HEK293T (cell line): ENCODE results near the gene ESR2.
"Not testable (repeated sequence)": the region's sequence is repeated elsewhere in the genome, so short reads cannot be mapped to it uniquely, and the experiment has no call there.

Experiments
- CTCF ChIA-PET: fragments of 350-600 bp; formaldehyde crosslinking; extraction: SDS; loops from one replicate; lab custom pipeline; 2021; ENCODE audit warnings: antibody characterized with exemption, inconsistent platforms; lab: Yijun Ruan, JAX
- POLR2A ChIA-PET: fragments of 350-600 bp; formaldehyde crosslinking; extraction: SDS; loops from one replicate; lab custom pipeline; 2020; ENCODE audit warnings: antibody characterized with exemption, inconsistent platforms; lab: Yijun Ruan, JAX
- DNase-seq: peaks from one replicate; pipeline ENCODE4 v3.0.0; 2012; ENCODE audit warnings: mixed read lengths; ENCODE audit errors: extremely low spot score
- ARNT ChIP-seq: fragments of 450-650 bp; IDR thresholded peaks from 2 replicates; pipeline ENCODE4 v1.6.1; 2017; ENCODE audit warnings: mild to moderate bottlenecking
- BHLHE40 ChIP-seq: fragments of 450-650 bp; IDR thresholded peaks from 2 replicates; pipeline ENCODE4 v1.6.1; 2016; ENCODE audit warnings: mild to moderate bottlenecking, moderate library complexity, borderline replicate concordance
- CTBP1 ChIP-seq: fragments of 450-650 bp; IDR thresholded peaks from 2 replicates; pipeline ENCODE4 v1.6.1; 2016; ENCODE audit warnings: borderline replicate concordance
- ELF4 ChIP-seq: fragments of 450-650 bp; IDR thresholded peaks from 2 replicates; pipeline ENCODE4 v1.6.1; 2017; ENCODE audit warnings: antibody characterized with exemption
- FOXA1 ChIP-seq: fragments of 450-650 bp; IDR thresholded peaks from 2 replicates; pipeline ENCODE4 v1.6.1; 2016; ENCODE audit warnings: mild to moderate bottlenecking
- FOXK2 ChIP-seq: fragments of 450-650 bp; IDR thresholded peaks from 2 replicates; pipeline ENCODE4 v1.6.1; 2016; ENCODE audit warnings: mild to moderate bottlenecking
- FOXM1 ChIP-seq: fragments of 450-650 bp; IDR thresholded peaks from 2 replicates; pipeline ENCODE4 v1.6.1; 2017; ENCODE audit warnings: mild to moderate bottlenecking, borderline replicate concordance
- HDGF ChIP-seq: fragments of 450-650 bp; IDR thresholded peaks from 2 replicates; pipeline ENCODE4 v1.6.1; 2017; ENCODE audit warnings: antibody characterized with exemption, borderline replicate concordance
- L3MBTL2 ChIP-seq: fragments of 450-650 bp; conservative IDR thresholded peaks from 2 replicates; pipeline ENCODE4 v1.6.1; 2016; ENCODE audit warnings: mild to moderate bottlenecking
- LEF1 ChIP-seq: fragments of 450-650 bp; IDR thresholded peaks from 2 replicates; pipeline ENCODE4 v1.6.1; 2017; ENCODE audit warnings: mild to moderate bottlenecking, borderline replicate concordance
- NFRKB ChIP-seq: fragments of 450-650 bp; IDR thresholded peaks from 2 replicates; pipeline ENCODE4 v1.6.1; 2016; ENCODE audit warnings: mild to moderate bottlenecking, moderate library complexity
- PKNOX1 ChIP-seq: fragments of 450-650 bp; IDR thresholded peaks from 2 replicates; pipeline ENCODE4 v1.6.1; 2016
- SP1 ChIP-seq: fragments of 450-650 bp; IDR thresholded peaks from 2 replicates; pipeline ENCODE4 v1.6.1; 2017
- SUZ12 ChIP-seq: fragments of 450-650 bp; IDR thresholded peaks from 2 replicates; pipeline ENCODE4 v1.6.1; 2016; ENCODE audit warnings: mild to moderate bottlenecking
- TARDBP ChIP-seq: fragments of 450-650 bp; IDR thresholded peaks from 2 replicates; pipeline ENCODE4 v1.6.1; 2016
- ZNF384 ChIP-seq: fragments of 450-650 bp; IDR thresholded peaks from 2 replicates; pipeline ENCODE4 v1.6.1; 2016

Gene ESR2

GRCh38 chr14:64119980-64120379 is 174.2 kb downstream of the ESR2 start:
- ChIA-PET POLR2A (no interaction called here), CTCF (no interaction called here)
- TF ChIP-seq ZNF384, result no peak
- no peak for TF ChIP-seq ARNT
- TF ChIP-seq FOXK2, result no peak
- no peak for TF ChIP-seq CTBP1
- no peak for TF ChIP-seq HDGF
- no peak for TF ChIP-seq LEF1
- TF ChIP-seq BHLHE40, result no peak
- no peak for TF ChIP-seq FOXM1
- no peak for TF ChIP-seq SP1
- no peak for TF ChIP-seq FOXA1
- no peak for TF ChIP-seq SUZ12
- no peak for TF ChIP-seq ELF4
- TF ChIP-seq NFRKB, result no peak
- no peak for TF ChIP-seq PKNOX1
- DNase-seq, result no peak

- ChIA-PET POLR2A (no interaction called here), CTCF (no interaction called here)
- TF ChIP-seq TARDBP (no peak), HDGF (no peak), SP1 (no peak), SUZ12 (no peak), FOXM1 (no peak), CTBP1 (no peak), BHLHE40 (no peak), L3MBTL2 (no peak)
- no peak for DNase-seq
Measured at GRCh38 chr14:64119500-64119899, 174.7 kb downstream of the ESR2 start.

- no peak for TF ChIP-seq FOXK2
- no peak for TF ChIP-seq ARNT
- no peak for TF ChIP-seq NFRKB
- no peak for TF ChIP-seq SP1
- no peak for TF ChIP-seq PKNOX1
- TF ChIP-seq ZNF384, result no peak
- TF ChIP-seq FOXM1, result no peak
- TF ChIP-seq SUZ12, result no peak
- TF ChIP-seq LEF1, result no peak
- TF ChIP-seq CTBP1, result no peak
- TF ChIP-seq BHLHE40, result no peak
- TF ChIP-seq ELF4, result no peak
- no peak for TF ChIP-seq TARDBP
- CTCF ChIA-PET, result no interaction called here
- POLR2A ChIA-PET, result no interaction called here
- DNase-seq, result no peak
Measured at GRCh38 chr14:64118892-64119291, 175.3 kb downstream of the ESR2 start.

GRCh38 chr14:64118403-64118742 is 175.8 kb downstream of the ESR2 start:
- CTCF ChIA-PET, POLR2A ChIA-PET, DNase-seq: not testable (repeated sequence)

GRCh38 chr14:64117671-64118402 is 176.3 kb downstream of the ESR2 start:
- DNase-seq, result no peak
- POLR2A ChIA-PET, result no interaction called here
- no peak for TF ChIP-seq HDGF
- no peak for TF ChIP-seq LEF1
- no peak for TF ChIP-seq L3MBTL2
- no peak for TF ChIP-seq PKNOX1
- no peak for TF ChIP-seq ZNF384
- no peak for TF ChIP-seq ELF4
- CTCF ChIA-PET, result no interaction called here

- CTCF ChIA-PET, result no interaction called here
- no peak for DNase-seq
- TF ChIP-seq ZNF384 (no peak), CTBP1 (no peak), FOXA1 (no peak), FOXK2 (no peak), PKNOX1 (no peak), ARNT (no peak), L3MBTL2 (no peak), TARDBP (no peak), NFRKB (no peak), SP1 (no peak), SUZ12 (no peak), HDGF (no peak), FOXM1 (no peak), BHLHE40 (no peak), ELF4 (no peak), LEF1 (no peak)
- POLR2A ChIA-PET, result no interaction called here
Measured at GRCh38 chr14:64115401-64115800, 178.8 kb downstream of the ESR2 start.
